Vagina (tissue), 2 donors: Measurements from ENCODE around the gene CES5A. TPM values are rescaled to one million over a fixed set of nuclear protein-coding genes. Genes with fewer than 3 reads are reported as not detected.
A peak's percentile ranks its signal among the peaks of the same experiment; 100 is the strongest.
"Not testable (repeated sequence)": the region's sequence is repeated elsewhere in the genome, so short reads cannot be mapped to it uniquely, and the experiment has no call there.

Experiments
- DNase-seq, 2 donors: peaks; one replicate each; pipeline ENCODE4 v3.0.0-alpha.2; 2017; ENCODE audit errors: extremely low spot score in 2 of 2
- H3K27ac ChIP-seq: fragments of 200-600 bp; sonication (generic); one replicate; pipeline ENCODE4 v1.5.1; 2019
- H3K27me3 ChIP-seq: fragments of 200-600 bp; sonication (generic); one replicate; pipeline ENCODE4 v1.5.1; 2019
- H3K36me3 ChIP-seq, 2 donors: fragments of 200-600 bp; sonication (generic); one replicate each; pipeline ENCODE4 v1.5.1; 2017 to 2019
- H3K4me1 ChIP-seq: fragments of 200-600 bp; sonication (generic); one replicate; pipeline ENCODE4 v1.5.1; 2019
- H3K4me3 ChIP-seq, 2 donors: fragments of 200-600 bp; sonication (generic); 1 replicate in 1 of 2; 2 replicates in 1 of 2; pipeline ENCODE4 v1.5.1; 2016 to 2019
- H3K9me3 ChIP-seq: fragments of 200-600 bp; sonication (generic); one replicate; pipeline ENCODE4 v1.5.1; 2019
- CTCF ChIP-seq, 3 experiments: fragments of 450-650 bp in 2 of 3; fragments of 200-600 bp in 1 of 3; sonication (generic) in 1 of 3; IDR thresholded peaks; one replicate each; pipeline ENCODE4 v1.5.1; 2017 to 2019; ENCODE audit warnings: antibody characterized with exemption in 3 of 3, mild to moderate bottlenecking in 2 of 3, moderate library complexity in 2 of 3
- POLR2A ChIP-seq, 2 donors: fragments of 450-650 bp; IDR thresholded peaks; one replicate each; pipeline ENCODE4 v1.6.1; 2017; ENCODE audit warnings: antibody characterized with exemption in 2 of 2, mild to moderate bottlenecking in 2 of 2, moderate library complexity in 2 of 2
- POLR2AphosphoS5 ChIP-seq, 2 donors: sonication (generic); formaldehyde crosslinking; IDR thresholded peaks; one replicate each; pipeline ENCODE4 v1.9.0; 2017; ENCODE audit warnings: antibody characterized with exemption in 2 of 2, mild to moderate bottlenecking in 2 of 2, low read depth in 1 of 2; ENCODE audit not compliant: insufficient read depth in 1 of 2
- intact Hi-C: fragments of 100-400 bp; cut with DNase I; formaldehyde crosslinking; loops from one replicate; pipeline ENCODE4 v1.15.1; 2023
- total RNA-seq: library from RNA; depleted of rRNA; stranded (reverse); fragments of >200 nt; gene quantifications from one replicate; pipeline ENCODE4 v1.2.3, GENCODE V29; 2016

CES5A gene
- total RNA-seq, 1 donor from 2014 or later = not detected

GRCh38 chr16:55815320-55815719 lies 59.9 kb downstream of the CES5A start:
- Histone ChIP-seq H3K27ac (no peak overlapping the region), H3K4me1 (no peaks in the 10 kb centered on the region), H3K36me3 (no peaks in the 10 kb centered on the region), H3K9me3 (no peaks in the 10 kb centered on the region), H3K4me3 (no peak overlapping the region), H3K27me3 (no peaks in the 10 kb centered on the region)
- no peak for DNase-seq
- intact Hi-C loops = no loop called here
- TF ChIP-seq POLR2AphosphoS5 (IDR thresholded peaks at IDR 0.05; ENCODE audit: insufficient read depth in 1 of 2, low read depth in 1 of 2) = no peak
- TF ChIP-seq CTCF (IDR thresholded peaks at IDR 0.05) = no peak
- TF ChIP-seq POLR2A (IDR thresholded peaks at IDR 0.05) = no peak

- DNase-seq, H3K27me3 ChIP-seq, H3K4me1 ChIP-seq, intact Hi-C loops, H3K9me3 ChIP-seq, H3K4me3 ChIP-seq, H3K27ac ChIP-seq, H3K36me3 ChIP-seq: not testable (repeated sequence)
These were observed 61.0 kb downstream of the CES5A start for GRCh38 chr16:55814174-55814573.

GRCh38 chr16:55813730-55814129 lies 61.4 kb downstream of the CES5A start:
- H3K27me3 ChIP-seq, H3K27ac ChIP-seq, H3K9me3 ChIP-seq, intact Hi-C loops, H3K36me3 ChIP-seq, H3K4me3 ChIP-seq, H3K4me1 ChIP-seq: not testable (repeated sequence)
- DNase-seq = peak in 1 of 2 donors; percentile 61

- H3K4me1 ChIP-seq = no peaks in the 10 kb centered on the region
- no peak overlapping the region for H3K27ac ChIP-seq
- no peak overlapping the region for H3K4me3 ChIP-seq
- no peaks in the 10 kb centered on the region for H3K9me3 ChIP-seq
- H3K36me3 ChIP-seq = no peaks in the 10 kb centered on the region
- no peaks in the 10 kb centered on the region for H3K27me3 ChIP-seq
- intact Hi-C loops = no loop called here
- TF ChIP-seq POLR2A (IDR thresholded peaks at IDR 0.05) (no peak), POLR2AphosphoS5 (IDR thresholded peaks at IDR 0.05; ENCODE audit: insufficient read depth in 1 of 2, low read depth in 1 of 2) (no peak)
- DNase-seq = no peak
These were observed 62.2 kb downstream of the CES5A start for GRCh38 chr16:55812951-55813350.

- H3K27me3 ChIP-seq = no peaks in the 10 kb centered on the region
- peak in 1 of 2 donors; percentile 90 for DNase-seq
- H3K36me3 ChIP-seq = no peaks in the 10 kb centered on the region
- H3K4me1 ChIP-seq = no peaks in the 10 kb centered on the region
- H3K4me3 ChIP-seq = no peak overlapping the region
- TF ChIP-seq POLR2A (IDR thresholded peaks at IDR 0.05) = no peak
- H3K27ac ChIP-seq = no peak overlapping the region
- H3K9me3 ChIP-seq = no peaks in the 10 kb centered on the region
- intact Hi-C loops = no loop called here
These were observed 63.4 kb downstream of the CES5A start for GRCh38 chr16:55811811-55812210.

GRCh38 chr16:55810451-55810961 lies 64.7 kb downstream of the CES5A start:
- no peaks in the 10 kb centered on the region for H3K36me3 ChIP-seq
- no peak overlapping the region for H3K4me3 ChIP-seq
- H3K4me1 ChIP-seq = no peaks in the 10 kb centered on the region
- no peaks in the 10 kb centered on the region for H3K9me3 ChIP-seq
- intact Hi-C loops = no loop called here
- no peaks in the 10 kb centered on the region for H3K27me3 ChIP-seq
- no peak overlapping the region for H3K27ac ChIP-seq
- TF ChIP-seq CTCF (IDR thresholded peaks at IDR 0.05) (no peak), POLR2A (IDR thresholded peaks at IDR 0.05) (no peak), POLR2AphosphoS5 (IDR thresholded peaks at IDR 0.05; ENCODE audit: insufficient read depth in 1 of 2, low read depth in 1 of 2) (no peak)
- peak in 1 of 2 donors; percentile 79 for DNase-seq

- Histone ChIP-seq H3K36me3 (no peaks in the 10 kb centered on the region), H3K4me3 (no peak overlapping the region), H3K27ac (no peak overlapping the region), H3K9me3 (no peaks in the 10 kb centered on the region), H3K27me3 (no peaks in the 10 kb centered on the region), H3K4me1 (no peaks in the 10 kb centered on the region)
- intact Hi-C loops = no loop called here
- DNase-seq = no peak
- TF ChIP-seq POLR2AphosphoS5 (IDR thresholded peaks at IDR 0.05; ENCODE audit: insufficient read depth in 1 of 2, low read depth in 1 of 2) (no peak), CTCF (IDR thresholded peaks at IDR 0.05) (no peak), POLR2A (IDR thresholded peaks at IDR 0.05) (no peak)
These were observed 65.3 kb downstream of the CES5A start for GRCh38 chr16:55809851-55810250.
